Breast epithelium (tissue), 3 donors: ENCODE results near the gene CENPC.

Experiments used
- POLR2A ChIP-seq: fragments of 450-650 bp; IDR thresholded peaks from one replicate; pipeline ENCODE4 v1.6.1; 2016; ENCODE audit warnings: antibody characterized with exemption, mild to moderate bottlenecking, moderate library complexity
- TF ChIP-seq, protein P1 (sequence below), 3 donors: fragments of 450-650 bp; IDR thresholded peaks; one replicate each; pipeline ENCODE4 v1.5.1; 2016 to 2017; ENCODE audit warnings: antibody characterized with exemption in 3 of 3, mild to moderate bottlenecking in 3 of 3, moderate library complexity in 3 of 3

DNA sequence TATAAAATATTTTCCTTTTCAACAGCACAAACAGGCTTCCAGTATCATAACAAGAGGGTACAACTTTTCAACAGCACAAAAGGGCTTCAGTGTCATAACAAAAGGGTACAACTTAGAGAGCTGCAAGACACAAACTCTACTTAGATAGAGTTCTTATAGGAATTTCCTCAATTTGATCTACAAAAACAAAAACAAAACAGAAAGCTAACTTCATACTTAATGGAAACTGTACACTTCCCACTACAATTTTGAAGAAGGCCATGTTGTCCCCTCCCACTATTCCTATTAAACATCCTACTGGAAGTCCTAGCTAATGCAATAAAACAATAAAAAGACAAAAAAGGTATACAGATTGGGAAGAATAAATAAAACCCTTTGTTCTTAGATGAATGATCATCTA lies 96.7 kb downstream of the CENPC start:
- TF ChIP-seq, protein P1, sequence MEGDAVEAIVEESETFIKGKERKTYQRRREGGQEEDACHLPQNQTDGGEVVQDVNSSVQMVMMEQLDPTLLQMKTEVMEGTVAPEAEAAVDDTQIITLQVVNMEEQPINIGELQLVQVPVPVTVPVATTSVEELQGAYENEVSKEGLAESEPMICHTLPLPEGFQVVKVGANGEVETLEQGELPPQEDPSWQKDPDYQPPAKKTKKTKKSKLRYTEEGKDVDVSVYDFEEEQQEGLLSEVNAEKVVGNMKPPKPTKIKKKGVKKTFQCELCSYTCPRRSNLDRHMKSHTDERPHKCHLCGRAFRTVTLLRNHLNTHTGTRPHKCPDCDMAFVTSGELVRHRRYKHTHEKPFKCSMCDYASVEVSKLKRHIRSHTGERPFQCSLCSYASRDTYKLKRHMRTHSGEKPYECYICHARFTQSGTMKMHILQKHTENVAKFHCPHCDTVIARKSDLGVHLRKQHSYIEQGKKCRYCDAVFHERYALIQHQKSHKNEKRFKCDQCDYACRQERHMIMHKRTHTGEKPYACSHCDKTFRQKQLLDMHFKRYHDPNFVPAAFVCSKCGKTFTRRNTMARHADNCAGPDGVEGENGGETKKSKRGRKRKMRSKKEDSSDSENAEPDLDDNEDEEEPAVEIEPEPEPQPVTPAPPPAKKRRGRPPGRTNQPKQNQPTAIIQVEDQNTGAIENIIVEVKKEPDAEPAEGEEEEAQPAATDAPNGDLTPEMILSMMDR (IDR thresholded peaks at IDR 0.05), result no peak
- no peak for TF ChIP-seq POLR2A
